Stimulated activated CD4-positive, alpha-beta T cell treated with anti-CD3 and anti-CD28 coated beads, TNF-alpha, amount 100 ng/mL, for 48 hours (primary cell): Measurements from ENCODE around the gene CAPN13.

Experiments used
- DNase-seq, 3 donors: peaks; one replicate each; pipeline ENCODE4 v3.0.0-alpha.2; 2020; ENCODE audit warnings: low read depth in 3 of 3

CAPN13 gene

GRCh38 chr2:30684026-30684425 lies 123.2 kb downstream of the CAPN13 start:
- no peak for DNase-seq

GRCh38 chr2:30683236-30683956 lies 123.8 kb downstream of the CAPN13 start:
- no peak for DNase-seq

- no peak for DNase-seq
Observed at GRCh38 chr2:30681022-30681421, 126.2 kb downstream of the CAPN13 start.

- DNase-seq, result no peak
Observed at GRCh38 chr2:30680121-30680520, 127.1 kb downstream of the CAPN13 start.

GRCh38 chr2:30679426-30680088 lies 127.7 kb downstream of the CAPN13 start:
- DNase-seq, result no peak

GRCh38 chr2:30678410-30679137 lies 128.7 kb downstream of the CAPN13 start:
- no peak for DNase-seq

- no peak for DNase-seq
Observed at GRCh38 chr2:30677861-30678385, 129.3 kb downstream of the CAPN13 start.

GRCh38 chr2:30677231-30677630 lies 130.0 kb downstream of the CAPN13 start:
- no peak for DNase-seq

GRCh38 chr2:30675758-30676157 lies 131.5 kb downstream of the CAPN13 start:
- no peak for DNase-seq

GRCh38 chr2:30673127-30673526 lies 134.1 kb downstream of the CAPN13 start:
- DNase-seq, result no peak
